Renal cortical epithelial cell (primary cell): ENCODE measurements around the gene DBET. TPM values are rescaled to one million over a fixed set of nuclear protein-coding genes. Genes with fewer than 3 reads are reported as not detected.

Source experiments
- total RNA-seq: library from RNA; depleted of rRNA; stranded (reverse); fragments of >200 nt; gene quantifications from 2 replicates; pipeline ENCODE4 v1.2.3, GENCODE V29; 2014

DBET gene
- total RNA-seq, 1 donor from 2014 or later: not detected

Other genes starting within 250 kb of the DBET start
- 42.8 and 54.7 TPM in 2 replicates for gene FRG1, start 123.6 kb upstream of the DBET start, total RNA-seq
- gene FRG2, start 37.2 kb upstream of the DBET start, total RNA-seq: not detected in 2 replicates
- gene DUX4, start 109.3 kb downstream of the DBET start, total RNA-seq: not detected in 2 replicates